ENCODE results near the gene LENG8. TPM values are rescaled to one million over a fixed set of nuclear protein-coding genes. Genes with fewer than 3 reads are reported as not detected.

The LENG8 gene
- total and polyA plus RNA-seq, 2 of the 13 experiments (the other 11 are each of a cell fraction or from before 2014, with no cell fraction given), result 14.3 to 41.9 TPM

DNA sequence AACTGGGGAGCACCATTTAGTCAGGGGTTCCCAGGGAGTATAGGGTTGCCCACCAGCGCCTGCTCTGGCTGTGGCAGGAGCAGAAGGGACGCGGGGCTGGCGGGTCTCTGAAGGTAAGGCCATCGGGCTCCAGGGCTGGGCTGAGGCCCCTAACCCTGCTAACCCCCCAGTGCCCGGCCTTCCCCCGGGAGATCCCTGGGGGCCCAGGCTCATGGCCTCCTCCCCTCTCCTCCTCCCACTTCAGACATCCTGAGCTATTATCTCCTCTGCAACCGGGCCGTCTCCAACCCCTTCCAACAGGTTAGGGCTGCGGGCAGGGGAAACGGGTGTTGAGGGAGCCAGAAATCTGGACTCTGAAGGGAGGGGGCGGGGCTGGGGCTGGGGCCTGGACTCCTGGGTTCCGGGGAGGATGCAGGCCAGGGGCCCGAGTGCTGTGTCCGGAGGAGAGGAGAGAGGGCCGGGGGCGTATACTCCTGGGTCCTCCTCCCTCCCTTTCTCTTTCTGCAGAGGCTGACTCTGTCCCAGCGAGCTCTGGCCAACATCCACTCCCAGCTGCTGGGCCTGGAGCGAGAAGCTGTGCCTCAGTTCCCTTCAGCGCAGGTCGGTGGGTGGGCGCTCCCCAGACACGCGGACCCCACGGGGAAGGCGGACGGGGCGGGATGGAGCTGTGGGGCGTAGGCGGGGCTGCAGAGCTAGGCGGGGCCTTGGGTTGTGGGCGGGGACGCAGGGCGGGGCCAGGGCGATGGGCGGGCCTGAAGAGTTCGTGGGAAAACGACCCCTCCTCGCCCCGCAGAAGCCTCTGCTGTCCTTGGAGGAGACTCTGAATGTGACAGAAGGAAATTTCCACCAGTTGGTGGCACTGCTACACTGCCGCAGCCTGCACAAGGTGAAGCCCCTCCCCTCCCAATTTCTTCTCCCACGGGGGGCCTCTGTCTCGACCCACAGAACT lies 18.4 kb upstream of the LENG8 start:
- peak; percentile 17 for ATAC-seq
- in situ Hi-C loops (cut with HindIII; ENCODE audit: extremely low pct_ligation_motif_present, low pct_unique_long_range_greater_than_20kb), result no loop called here
- POLR2A ChIA-PET, result interaction anchor here (0.7 to 3.9 kb wide), 3 partner anchors 9 to 18 kb away, joined by 3 to 41 read pairs (median 3); partner anchors contain the start of gene LENG8
- CTCF ChIA-PET (ENCODE audit: low intra/inter-chr PET ratio, low total read pairs), result no interaction called here
- intact Hi-C loops (cut with micrococcal nuclease; ENCODE audit: unreplicated experiment), result no loop called here
- Histone ChIP-seq H3K4me1 (ENCODE audit: insufficient read depth, low read length) (no peaks in the 10 kb centered on the region), H4K20me1 (ENCODE audit: insufficient read depth, low read length) (no peaks in the 10 kb centered on the region), H3K27ac (ENCODE audit: extremely low read length, insufficient read depth, low read length) (no peak overlapping the region), H3K4me2 (ENCODE audit: low read depth, low read length) (no peak overlapping the region), H3K9ac (ENCODE audit: insufficient read depth, low read depth, low read length) (no peak overlapping the region), H3K4me3 (replicated peaks in 1 of 3; ENCODE audit: insufficient read depth in 1 of 3, low read depth in 2 of 3, low read length in 3 of 3) (no peak overlapping the region), H3K27me3 (ENCODE audit: control insufficient read depth in 1 of 2, insufficient read depth in 2 of 2, low read length in 2 of 2) (no peaks in the 10 kb centered on the region; a peak in 1 of 5 replicates), H3K9me3 (ENCODE audit: low read length) (no peaks in the 10 kb centered on the region), H3K36me3 (replicated peaks in 1 of 2; ENCODE audit: control insufficient read depth in 1 of 2, insufficient read depth in 2 of 2, low read length in 2 of 2) (no peaks in the 10 kb centered on the region), H2AFZ (ENCODE audit: low read length) (no peak overlapping the region), H3K79me2 (ENCODE audit: insufficient read depth, low read length) (no peaks in the 10 kb centered on the region)
- BruUV-seq (replicated peaks), result no TSS peak
- DNase-seq (ENCODE audit: low spot score), result no peak
- WGBS (ENCODE audit: low lambda C conversion rate), result 77% methylated on average over 22 of the region's 43 CpGs
- FAIRE-seq, result no peak
- TF ChIP-seq, protein P1, sequence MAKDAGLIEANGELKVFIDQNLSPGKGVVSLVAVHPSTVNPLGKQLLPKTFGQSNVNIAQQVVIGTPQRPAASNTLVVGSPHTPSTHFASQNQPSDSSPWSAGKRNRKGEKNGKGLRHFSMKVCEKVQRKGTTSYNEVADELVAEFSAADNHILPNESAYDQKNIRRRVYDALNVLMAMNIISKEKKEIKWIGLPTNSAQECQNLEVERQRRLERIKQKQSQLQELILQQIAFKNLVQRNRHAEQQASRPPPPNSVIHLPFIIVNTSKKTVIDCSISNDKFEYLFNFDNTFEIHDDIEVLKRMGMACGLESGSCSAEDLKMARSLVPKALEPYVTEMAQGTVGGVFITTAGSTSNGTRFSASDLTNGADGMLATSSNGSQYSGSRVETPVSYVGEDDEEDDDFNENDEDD (CRISPR knock-in tag; IDR thresholded peaks at IDR 0.05; ENCODE audit: borderline replicate concordance), result no peak
- TF ChIP-seq, protein P2, sequence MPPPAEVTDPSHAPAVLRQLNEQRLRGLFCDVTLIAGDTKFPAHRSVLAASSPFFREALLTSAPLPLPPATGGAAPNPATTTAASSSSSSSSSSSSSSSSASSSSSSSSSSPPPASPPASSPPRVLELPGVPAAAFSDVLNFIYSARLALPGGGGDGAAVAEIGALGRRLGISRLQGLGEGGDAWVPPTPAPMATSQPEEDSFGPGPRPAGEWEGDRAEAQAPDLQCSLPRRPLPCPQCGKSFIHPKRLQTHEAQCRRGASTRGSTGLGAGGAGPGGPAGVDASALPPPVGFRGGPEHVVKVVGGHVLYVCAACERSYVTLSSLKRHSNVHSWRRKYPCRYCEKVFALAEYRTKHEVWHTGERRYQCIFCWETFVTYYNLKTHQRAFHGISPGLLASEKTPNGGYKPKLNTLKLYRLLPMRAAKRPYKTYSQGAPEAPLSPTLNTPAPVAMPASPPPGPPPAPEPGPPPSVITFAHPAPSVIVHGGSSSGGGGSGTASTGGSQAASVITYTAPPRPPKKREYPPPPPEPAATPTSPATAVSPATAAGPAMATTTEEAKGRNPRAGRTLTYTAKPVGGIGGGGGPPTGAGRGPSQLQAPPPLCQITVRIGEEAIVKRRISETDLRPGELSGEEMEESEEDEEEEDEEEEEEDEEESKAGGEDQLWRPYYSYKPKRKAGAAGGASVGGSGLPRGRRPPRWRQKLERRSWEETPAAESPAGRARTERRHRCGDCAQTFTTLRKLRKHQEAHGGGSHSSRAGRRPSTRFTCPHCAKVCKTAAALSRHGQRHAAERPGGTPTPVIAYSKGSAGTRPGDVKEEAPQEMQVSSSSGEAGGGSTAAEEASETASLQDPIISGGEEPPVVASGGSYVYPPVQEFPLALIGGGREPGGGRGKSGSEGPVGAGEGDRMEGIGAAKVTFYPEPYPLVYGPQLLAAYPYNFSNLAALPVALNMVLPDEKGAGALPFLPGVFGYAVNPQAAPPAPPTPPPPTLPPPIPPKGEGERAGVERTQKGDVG (CRISPR knock-in tag; IDR thresholded peaks at IDR 0.05; ENCODE audit: borderline replicate concordance), result no peak
- TF ChIP-seq ZNF567 (CRISPR knock-in tag; IDR thresholded peaks at IDR 0.05; ENCODE audit: borderline replicate concordance) (no peak), CC2D1A (CRISPR knock-in tag; IDR thresholded peaks at IDR 0.05) (no peak), HNF4A (CRISPR knock-in tag; IDR thresholded peaks at IDR 0.05) (no peak), ZNF605 (CRISPR knock-in tag; IDR thresholded peaks at IDR 0.05) (no peak), DMAP1 (CRISPR knock-in tag; IDR thresholded peaks at IDR 0.05) (no peak), SP1 (IDR thresholded peaks at IDR 0.05) (no peak), SP1 (CRISPR knock-in tag; IDR thresholded peaks at IDR 0.05) (no peak), POLR2G (IDR thresholded peaks at IDR 0.05; ENCODE audit: low read depth, low read length) (peak; percentile 5; the same call in 1 of the 2 replicates), FOSL2 (CRISPR knock-in tag; IDR thresholded peaks at IDR 0.05) (no peak), KDM2A (CRISPR knock-in tag; IDR thresholded peaks at IDR 0.05; ENCODE audit: borderline replicate concordance, low read depth) (peak; percentile 16; the same call in 1 of the 2 replicates)
- TF ChIP-seq, protein P3, sequence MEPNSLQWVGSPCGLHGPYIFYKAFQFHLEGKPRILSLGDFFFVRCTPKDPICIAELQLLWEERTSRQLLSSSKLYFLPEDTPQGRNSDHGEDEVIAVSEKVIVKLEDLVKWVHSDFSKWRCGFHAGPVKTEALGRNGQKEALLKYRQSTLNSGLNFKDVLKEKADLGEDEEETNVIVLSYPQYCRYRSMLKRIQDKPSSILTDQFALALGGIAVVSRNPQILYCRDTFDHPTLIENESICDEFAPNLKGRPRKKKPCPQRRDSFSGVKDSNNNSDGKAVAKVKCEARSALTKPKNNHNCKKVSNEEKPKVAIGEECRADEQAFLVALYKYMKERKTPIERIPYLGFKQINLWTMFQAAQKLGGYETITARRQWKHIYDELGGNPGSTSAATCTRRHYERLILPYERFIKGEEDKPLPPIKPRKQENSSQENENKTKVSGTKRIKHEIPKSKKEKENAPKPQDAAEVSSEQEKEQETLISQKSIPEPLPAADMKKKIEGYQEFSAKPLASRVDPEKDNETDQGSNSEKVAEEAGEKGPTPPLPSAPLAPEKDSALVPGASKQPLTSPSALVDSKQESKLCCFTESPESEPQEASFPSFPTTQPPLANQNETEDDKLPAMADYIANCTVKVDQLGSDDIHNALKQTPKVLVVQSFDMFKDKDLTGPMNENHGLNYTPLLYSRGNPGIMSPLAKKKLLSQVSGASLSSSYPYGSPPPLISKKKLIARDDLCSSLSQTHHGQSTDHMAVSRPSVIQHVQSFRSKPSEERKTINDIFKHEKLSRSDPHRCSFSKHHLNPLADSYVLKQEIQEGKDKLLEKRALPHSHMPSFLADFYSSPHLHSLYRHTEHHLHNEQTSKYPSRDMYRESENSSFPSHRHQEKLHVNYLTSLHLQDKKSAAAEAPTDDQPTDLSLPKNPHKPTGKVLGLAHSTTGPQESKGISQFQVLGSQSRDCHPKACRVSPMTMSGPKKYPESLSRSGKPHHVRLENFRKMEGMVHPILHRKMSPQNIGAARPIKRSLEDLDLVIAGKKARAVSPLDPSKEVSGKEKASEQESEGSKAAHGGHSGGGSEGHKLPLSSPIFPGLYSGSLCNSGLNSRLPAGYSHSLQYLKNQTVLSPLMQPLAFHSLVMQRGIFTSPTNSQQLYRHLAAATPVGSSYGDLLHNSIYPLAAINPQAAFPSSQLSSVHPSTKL (CRISPR knock-in tag; IDR thresholded peaks at IDR 0.05), result no peak
- TF ChIP-seq, protein P4, sequence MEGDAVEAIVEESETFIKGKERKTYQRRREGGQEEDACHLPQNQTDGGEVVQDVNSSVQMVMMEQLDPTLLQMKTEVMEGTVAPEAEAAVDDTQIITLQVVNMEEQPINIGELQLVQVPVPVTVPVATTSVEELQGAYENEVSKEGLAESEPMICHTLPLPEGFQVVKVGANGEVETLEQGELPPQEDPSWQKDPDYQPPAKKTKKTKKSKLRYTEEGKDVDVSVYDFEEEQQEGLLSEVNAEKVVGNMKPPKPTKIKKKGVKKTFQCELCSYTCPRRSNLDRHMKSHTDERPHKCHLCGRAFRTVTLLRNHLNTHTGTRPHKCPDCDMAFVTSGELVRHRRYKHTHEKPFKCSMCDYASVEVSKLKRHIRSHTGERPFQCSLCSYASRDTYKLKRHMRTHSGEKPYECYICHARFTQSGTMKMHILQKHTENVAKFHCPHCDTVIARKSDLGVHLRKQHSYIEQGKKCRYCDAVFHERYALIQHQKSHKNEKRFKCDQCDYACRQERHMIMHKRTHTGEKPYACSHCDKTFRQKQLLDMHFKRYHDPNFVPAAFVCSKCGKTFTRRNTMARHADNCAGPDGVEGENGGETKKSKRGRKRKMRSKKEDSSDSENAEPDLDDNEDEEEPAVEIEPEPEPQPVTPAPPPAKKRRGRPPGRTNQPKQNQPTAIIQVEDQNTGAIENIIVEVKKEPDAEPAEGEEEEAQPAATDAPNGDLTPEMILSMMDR (CRISPR knock-in tag; IDR thresholded peaks at IDR 0.05), result peak; percentile 37

Data from HepG2 (cell line).